ENCODE results near the gene FBXL15. TPM values are rescaled to one million over a fixed set of nuclear protein-coding genes. Genes with fewer than 3 reads are reported as not detected.

Gene FBXL15
- total and polyA plus RNA-seq, 2 of the 13 experiments (the other 11 are each of a cell fraction or from before 2014, with no cell fraction given) = 4.3 to 8.3 TPM

DNA sequence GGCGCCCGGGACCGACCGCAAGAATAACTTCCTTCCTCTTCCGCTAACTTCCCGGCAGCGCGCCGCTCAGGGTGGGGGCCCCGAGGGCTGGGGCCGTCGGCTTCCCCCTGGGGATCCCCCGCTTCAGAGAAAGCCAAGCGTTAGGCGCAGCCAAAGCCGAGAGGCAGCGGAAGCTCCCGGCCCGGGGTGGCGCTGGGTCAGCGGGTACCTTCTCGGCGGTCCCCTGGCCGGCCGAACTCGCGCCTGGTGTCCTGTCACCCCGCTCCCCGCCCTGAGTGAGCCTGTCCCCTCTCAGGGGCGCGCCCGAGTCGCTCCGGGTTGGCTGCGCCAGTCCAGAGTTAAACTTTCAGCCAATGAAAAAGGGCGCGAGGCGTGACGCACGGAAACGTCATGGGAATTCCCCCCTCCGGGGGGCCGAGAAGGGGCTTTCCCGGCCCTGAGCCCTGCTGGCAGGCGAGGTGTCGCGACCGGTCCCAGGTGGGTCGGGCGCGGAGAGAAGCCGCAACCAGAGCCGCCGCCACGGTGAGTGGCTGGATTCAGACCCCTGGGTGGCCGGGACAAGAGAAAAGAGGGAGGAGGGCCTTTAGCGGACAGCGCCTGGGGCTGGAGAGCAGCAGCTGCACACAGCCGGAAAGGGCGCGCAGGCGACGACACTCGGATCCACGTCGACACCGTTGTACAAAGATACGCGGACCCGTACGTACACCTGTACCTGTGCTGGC is 26.4 kb upstream of the FBXL15 start (continued):
- TF ChIP-seq, protein P1, sequence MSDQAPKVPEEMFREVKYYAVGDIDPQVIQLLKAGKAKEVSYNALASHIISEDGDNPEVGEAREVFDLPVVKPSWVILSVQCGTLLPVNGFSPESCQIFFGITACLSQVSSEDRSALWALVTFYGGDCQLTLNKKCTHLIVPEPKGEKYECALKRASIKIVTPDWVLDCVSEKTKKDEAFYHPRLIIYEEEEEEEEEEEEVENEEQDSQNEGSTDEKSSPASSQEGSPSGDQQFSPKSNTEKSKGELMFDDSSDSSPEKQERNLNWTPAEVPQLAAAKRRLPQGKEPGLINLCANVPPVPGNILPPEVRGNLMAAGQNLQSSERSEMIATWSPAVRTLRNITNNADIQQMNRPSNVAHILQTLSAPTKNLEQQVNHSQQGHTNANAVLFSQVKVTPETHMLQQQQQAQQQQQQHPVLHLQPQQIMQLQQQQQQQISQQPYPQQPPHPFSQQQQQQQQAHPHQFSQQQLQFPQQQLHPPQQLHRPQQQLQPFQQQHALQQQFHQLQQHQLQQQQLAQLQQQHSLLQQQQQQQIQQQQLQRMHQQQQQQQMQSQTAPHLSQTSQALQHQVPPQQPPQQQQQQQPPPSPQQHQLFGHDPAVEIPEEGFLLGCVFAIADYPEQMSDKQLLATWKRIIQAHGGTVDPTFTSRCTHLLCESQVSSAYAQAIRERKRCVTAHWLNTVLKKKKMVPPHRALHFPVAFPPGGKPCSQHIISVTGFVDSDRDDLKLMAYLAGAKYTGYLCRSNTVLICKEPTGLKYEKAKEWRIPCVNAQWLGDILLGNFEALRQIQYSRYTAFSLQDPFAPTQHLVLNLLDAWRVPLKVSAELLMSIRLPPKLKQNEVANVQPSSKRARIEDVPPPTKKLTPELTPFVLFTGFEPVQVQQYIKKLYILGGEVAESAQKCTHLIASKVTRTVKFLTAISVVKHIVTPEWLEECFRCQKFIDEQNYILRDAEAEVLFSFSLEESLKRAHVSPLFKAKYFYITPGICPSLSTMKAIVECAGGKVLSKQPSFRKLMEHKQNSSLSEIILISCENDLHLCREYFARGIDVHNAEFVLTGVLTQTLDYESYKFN (CRISPR knock-in tag; conservative IDR thresholded peaks at IDR 0.05) = peak; percentile 27
- TF ChIP-seq, protein P2, sequence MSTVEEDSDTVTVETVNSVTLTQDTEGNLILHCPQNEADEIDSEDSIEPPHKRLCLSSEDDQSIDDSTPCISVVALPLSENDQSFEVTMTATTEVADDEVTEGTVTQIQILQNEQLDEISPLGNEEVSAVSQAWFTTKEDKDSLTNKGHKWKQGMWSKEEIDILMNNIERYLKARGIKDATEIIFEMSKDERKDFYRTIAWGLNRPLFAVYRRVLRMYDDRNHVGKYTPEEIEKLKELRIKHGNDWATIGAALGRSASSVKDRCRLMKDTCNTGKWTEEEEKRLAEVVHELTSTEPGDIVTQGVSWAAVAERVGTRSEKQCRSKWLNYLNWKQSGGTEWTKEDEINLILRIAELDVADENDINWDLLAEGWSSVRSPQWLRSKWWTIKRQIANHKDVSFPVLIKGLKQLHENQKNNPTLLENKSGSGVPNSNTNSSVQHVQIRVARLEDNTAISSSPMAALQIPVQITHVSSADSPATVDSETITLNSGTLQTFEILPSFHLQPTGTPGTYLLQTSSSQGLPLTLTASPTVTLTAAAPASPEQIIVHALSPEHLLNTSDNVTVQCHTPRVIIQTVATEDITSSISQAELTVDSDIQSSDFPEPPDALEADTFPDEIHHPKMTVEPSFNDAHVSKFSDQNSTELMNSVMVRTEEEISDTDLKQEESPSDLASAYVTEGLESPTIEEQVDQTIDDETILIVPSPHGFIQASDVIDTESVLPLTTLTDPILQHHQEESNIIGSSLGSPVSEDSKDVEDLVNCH (CRISPR knock-in tag; IDR thresholded peaks at IDR 0.05) = no peak
- peak; percentile 19 for TF ChIP-seq ZNF121 (CRISPR knock-in tag; IDR thresholded peaks at IDR 0.05)
- TF ChIP-seq CHCHD3 (CRISPR knock-in tag; IDR thresholded peaks at IDR 0.05) = no peak
- peak; percentile 26; the same call in 1 of the 3 replicates for TF ChIP-seq MXI1 (IDR thresholded peaks at IDR 0.05; ENCODE audit: borderline replicate concordance, low read depth, low read length)
- TF ChIP-seq ZNF570 (CRISPR knock-in tag; IDR thresholded peaks at IDR 0.05; ENCODE audit: borderline replicate concordance) = no peak
- no peak for TF ChIP-seq GLI4 (CRISPR knock-in tag; IDR thresholded peaks at IDR 0.05; ENCODE audit: borderline replicate concordance)
- peak; percentile 84 for TF ChIP-seq KDM2A (CRISPR knock-in tag; IDR thresholded peaks at IDR 0.05; ENCODE audit: borderline replicate concordance, low read depth)
- TF ChIP-seq NRL (CRISPR knock-in tag; IDR thresholded peaks at IDR 0.05; ENCODE audit: borderline replicate concordance) = peak; percentile 18; the same call in 1 of the 2 replicates
- peak; percentile 39; the same call in 1 of the 2 replicates for TF ChIP-seq MYC (CRISPR knock-in tag; IDR thresholded peaks at IDR 0.05; ENCODE audit: borderline replicate concordance)
- 0 out of 2 replicates have a peak, but pooled peaks have one; percentile 16 for TF ChIP-seq ZBTB7A (CRISPR knock-in tag; IDR thresholded peaks at IDR 0.05)
- TF ChIP-seq ZEB1 (IDR thresholded peaks at IDR 0.05; ENCODE audit: insufficient replicate concordance, low read depth) = peak; percentile 63
- peak; percentile 84 for TF ChIP-seq ELF1 (CRISPR knock-in tag; IDR thresholded peaks at IDR 0.05)
- peak; percentile 19; the same call in 1 of the 2 replicates for TF ChIP-seq SRF (IDR thresholded peaks at IDR 0.05; ENCODE audit: low read depth, low read length)
- TF ChIP-seq, protein P3, sequence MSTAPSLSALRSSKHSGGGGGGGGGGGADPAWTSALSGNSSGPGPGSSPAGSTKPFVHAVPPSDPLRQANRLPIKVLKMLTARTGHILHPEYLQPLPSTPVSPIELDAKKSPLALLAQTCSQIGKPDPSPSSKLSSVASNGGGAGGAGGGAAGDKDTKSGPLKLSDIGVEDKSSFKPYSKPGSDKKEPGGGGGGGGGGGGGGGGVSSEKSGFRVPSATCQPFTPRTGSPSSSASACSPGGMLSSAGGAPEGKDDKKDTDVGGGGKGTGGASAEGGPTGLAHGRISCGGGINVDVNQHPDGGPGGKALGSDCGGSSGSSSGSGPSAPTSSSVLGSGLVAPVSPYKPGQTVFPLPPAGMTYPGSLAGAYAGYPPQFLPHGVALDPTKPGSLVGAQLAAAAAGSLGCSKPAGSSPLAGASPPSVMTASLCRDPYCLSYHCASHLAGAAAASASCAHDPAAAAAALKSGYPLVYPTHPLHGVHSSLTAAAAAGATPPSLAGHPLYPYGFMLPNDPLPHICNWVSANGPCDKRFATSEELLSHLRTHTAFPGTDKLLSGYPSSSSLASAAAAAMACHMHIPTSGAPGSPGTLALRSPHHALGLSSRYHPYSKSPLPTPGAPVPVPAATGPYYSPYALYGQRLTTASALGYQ (CRISPR knock-in tag; IDR thresholded peaks at IDR 0.05) = 0 out of 2 replicates have a peak, but pooled peaks have one; percentile 53
- 0 out of 2 replicates have a peak, but pooled peaks have one; percentile 57 for TF ChIP-seq PAX8 (CRISPR knock-in tag; IDR thresholded peaks at IDR 0.05; ENCODE audit: borderline replicate concordance)
- TF ChIP-seq ZNF143 (CRISPR knock-in tag; IDR thresholded peaks at IDR 0.05) = peak; percentile 49
- TF ChIP-seq, protein P4, sequence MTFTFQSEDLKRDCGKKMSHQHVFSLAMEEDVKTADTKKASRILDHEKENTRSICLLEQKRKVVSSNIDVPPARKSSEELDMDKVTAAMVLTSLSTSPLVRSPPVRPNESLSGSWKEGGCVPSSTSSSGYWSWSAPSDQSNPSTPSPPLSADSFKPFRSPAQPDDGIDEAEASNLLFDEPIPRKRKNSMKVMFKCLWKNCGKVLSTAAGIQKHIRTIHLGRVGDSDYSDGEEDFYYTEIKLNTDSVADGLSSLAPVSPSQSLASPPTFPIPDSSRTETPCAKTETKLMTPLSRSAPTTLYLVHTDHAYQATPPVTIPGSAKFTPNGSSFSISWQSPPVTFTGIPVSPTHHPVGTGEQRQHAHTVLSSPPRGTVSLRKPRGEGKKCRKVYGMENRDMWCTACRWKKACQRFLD (CRISPR knock-in tag; IDR thresholded peaks at IDR 0.05; ENCODE audit: borderline replicate concordance) = peak; percentile 68; the same call in 1 of the 2 replicates
- peak; percentile 47; the same call in 1 of the 2 replicates for TF ChIP-seq ZNF350 (CRISPR knock-in tag; IDR thresholded peaks at IDR 0.05; ENCODE audit: borderline replicate concordance, low read depth)

All from HepG2 (cell line).